Keratinocyte (primary cell): Measurements from ENCODE around the gene CKMT2. TPM values are rescaled to one million over a fixed set of nuclear protein-coding genes. Genes with fewer than 3 reads are reported as not detected.

Experiments
- DNase-seq: peaks from one replicate; pipeline ENCODE4 v3.0.0-alpha.2; 2011; ENCODE audit warnings: low read depth, missing footprints, low spot score
- FAIRE-seq: peaks from 2 replicates; lab custom pipeline; 2011; peaks lifted over from hg19 to GRCh38; lab: Jason Lieb, UNC
- H2AFZ ChIP-seq: 2 replicates; pipeline ENCODE4 v1.6.0; 2012; ENCODE audit warnings: low read length, control low read depth, inconsistent platforms; ENCODE audit not compliant: control insufficient read depth
- H3K27ac ChIP-seq: 2 replicates; pipeline ENCODE4 v1.5.1; 2011; ENCODE audit warnings: low read length; ENCODE audit not compliant: control insufficient read depth, insufficient read depth
- H3K27me3 ChIP-seq: 3 replicates; pipeline ENCODE4 v1.6.0; 2011; ENCODE audit warnings: low read length; ENCODE audit not compliant: control insufficient read depth, insufficient read depth; ENCODE audit errors: extremely low read depth
- H3K36me3 ChIP-seq, 2 experiments: 2 replicates in 1 of 2; 3 replicates in 1 of 2; pipeline ENCODE4 v1.5.1; 2011; ENCODE audit warnings: low read length in 2 of 2, mild to moderate bottlenecking in 1 of 2; ENCODE audit not compliant: control insufficient read depth in 2 of 2, insufficient read depth in 2 of 2; ENCODE audit errors: extremely low read depth in 1 of 2
- H3K4me1 ChIP-seq: 3 replicates; pipeline ENCODE4 v1.5.1; 2011; ENCODE audit warnings: low read length; ENCODE audit not compliant: control insufficient read depth, insufficient read depth; ENCODE audit errors: extremely low read depth
- H3K4me2 ChIP-seq: 3 replicates; pipeline ENCODE4 v1.6.0; 2011; ENCODE audit warnings: low read depth, low read length; ENCODE audit not compliant: control insufficient read depth, insufficient read depth; ENCODE audit errors: extremely low read depth
- H3K4me3 ChIP-seq, 3 experiments: fragments of 200-600 bp in 1 of 3; sonication (generic) in 1 of 3; 2 replicates in 2 of 3; 3 replicates in 1 of 3; pipeline ENCODE4 v1.5.1; 2011 to 2016; ENCODE audit warnings: low read length in 3 of 3, mild to moderate bottlenecking in 3 of 3, control low read depth in 2 of 3, inconsistent platforms in 1 of 3, low read depth in 1 of 3, mixed read lengths in 1 of 3, mixed run types in 1 of 3, moderate library complexity in 1 of 3; ENCODE audit not compliant: control insufficient read depth in 2 of 3, insufficient read depth in 2 of 3; ENCODE audit errors: extremely low read depth in 1 of 3
- H3K79me2 ChIP-seq: 2 replicates; pipeline ENCODE4 v1.6.0; 2012; ENCODE audit warnings: low read length; ENCODE audit not compliant: control insufficient read depth, insufficient read depth
- H3K9ac ChIP-seq: 3 replicates; pipeline ENCODE4 v1.6.0; 2011; ENCODE audit warnings: low read length; ENCODE audit not compliant: control insufficient read depth, insufficient read depth; ENCODE audit errors: extremely low read depth
- H3K9me1 ChIP-seq: 3 replicates; pipeline ENCODE4 v1.6.0; 2011; ENCODE audit warnings: low read length; ENCODE audit not compliant: control insufficient read depth, insufficient read depth; ENCODE audit errors: extremely low read depth
- H3K9me3 ChIP-seq: 2 replicates; pipeline ENCODE4 v1.5.1; 2012; ENCODE audit warnings: low read depth, low read length; ENCODE audit not compliant: control insufficient read depth
- H4K20me1 ChIP-seq: 3 replicates; pipeline ENCODE4 v1.6.0; 2011; ENCODE audit warnings: low read length; ENCODE audit not compliant: control insufficient read depth, insufficient read depth; ENCODE audit errors: extremely low read depth
- CTCF ChIP-seq, 3 experiments: IDR thresholded peaks in 1 of 3; conservative IDR thresholded peaks in 1 of 3; optimal IDR thresholded peaks in 1 of 3; 2 replicates in 2 of 3; 3 replicates in 1 of 3; pipeline versions ENCODE3 to v1.5.1; 2011; ENCODE audit warnings: low read length in 3 of 3, mild to moderate bottlenecking in 3 of 3, moderate library complexity in 2 of 3, control low read depth in 1 of 3, inconsistent platforms in 1 of 3; ENCODE audit not compliant: insufficient read depth in 2 of 3; ENCODE audit errors: extremely low read depth in 1 of 3
- EZH2 ChIP-seq: IDR thresholded peaks from one replicate; pipeline ENCODE4 v1.6.1; 2012; ENCODE audit warnings: inconsistent platforms, mild to moderate bottlenecking, low read length, moderate library complexity
- dilution Hi-C: fragments of 300-500 bp; cut with MboI; formaldehyde crosslinking; loops from one replicate; pipeline ENCODE4 v1.7.0; 2020; ENCODE audit warnings: low sequenced_read_pairs; ENCODE audit not compliant: extremely low pct_ligation_motif_present
- polyA plus RNA-seq, 5 experiments: library from polyadenylated mRNA; depleted of rRNA in 3 of 5; stranded (reverse) in 3 of 5; stranded (forward) in 1 of 5; unstranded in 1 of 5; fragments of >200 nt; gene quantifications; 1 replicate in 1 of 5; 2 replicates in 3 of 5; 3 replicates in 1 of 5; pipeline versions ENCODE4 v1.2.1 to v1.2.3, GENCODE V29; 2011 to 2012; ENCODE audit warnings: missing spikeins in 2 of 5, low read depth in 1 of 5, low replicate concordance in 1 of 5

Gene CKMT2
- polyA plus RNA-seq, 1 donor (not counting 4 experiments of a cell fraction or from before 2014, with no cell fraction given), result not detected

GRCh38 chr5:81209386-81209785 lies 23.7 kb upstream of the CKMT2 start:
- Histone ChIP-seq H3K27me3 (no peaks in the 10 kb centered on the region), H3K27ac (no peak overlapping the region), H3K79me2 (no peaks in the 10 kb centered on the region), H3K4me1 (peaks cover 9% of the 10 kb centered on the region), H3K36me3 (no peaks in the 10 kb centered on the region), H2AFZ (no peak overlapping the region), H3K4me3 (no peak overlapping the region), H3K9ac (no peak overlapping the region), H3K4me2 (no peak overlapping the region), H4K20me1 (no peaks in the 10 kb centered on the region), H3K9me3 (no peaks in the 10 kb centered on the region), H3K9me1 (no peaks in the 10 kb centered on the region)
- DNase-seq (no peak), FAIRE-seq (no peak)
- TF ChIP-seq CTCF (optimal IDR thresholded peaks at IDR 0.05 in 1 of 3, IDR thresholded peaks at IDR 0.05 in 1 of 3, conservative IDR thresholded peaks at IDR 0.05 in 1 of 3; ENCODE audit: extremely low read depth in 1 of 3, insufficient read depth in 2 of 3, low read length in 3 of 3) (no peak), EZH2 (no peak)
- dilution Hi-C loops, result no loop called here

- Histone ChIP-seq H4K20me1 (no peaks in the 10 kb centered on the region), H3K9me3 (no peaks in the 10 kb centered on the region), H3K36me3 (no peaks in the 10 kb centered on the region), H3K9me1 (no peaks in the 10 kb centered on the region), H3K9ac (no peak overlapping the region), H3K4me1 (peaks cover 9% of the 10 kb centered on the region), H3K27ac (no peak overlapping the region), H3K79me2 (no peaks in the 10 kb centered on the region), H3K27me3 (no peaks in the 10 kb centered on the region), H2AFZ (no peak overlapping the region), H3K4me2 (no peak overlapping the region), H3K4me3 (no peak overlapping the region)
- no peak for FAIRE-seq
- TF ChIP-seq CTCF (optimal IDR thresholded peaks at IDR 0.05 in 1 of 3, IDR thresholded peaks at IDR 0.05 in 1 of 3, conservative IDR thresholded peaks at IDR 0.05 in 1 of 3; ENCODE audit: extremely low read depth in 1 of 3, insufficient read depth in 2 of 3, low read length in 3 of 3) (no peak), EZH2 (no peak)
- DNase-seq, result no peak
- dilution Hi-C loops, result no loop called here
Observed at GRCh38 chr5:81209869-81210493, 23.1 kb upstream of the CKMT2 start.
